ENCODE results near the gene KLHL10. TPM values are rescaled to one million over a fixed set of nuclear protein-coding genes. Genes with fewer than 3 reads are reported as not detected.

The KLHL10 gene
- total RNA-seq, 2 experiments from 2014 or later, result not detected

DNA sequence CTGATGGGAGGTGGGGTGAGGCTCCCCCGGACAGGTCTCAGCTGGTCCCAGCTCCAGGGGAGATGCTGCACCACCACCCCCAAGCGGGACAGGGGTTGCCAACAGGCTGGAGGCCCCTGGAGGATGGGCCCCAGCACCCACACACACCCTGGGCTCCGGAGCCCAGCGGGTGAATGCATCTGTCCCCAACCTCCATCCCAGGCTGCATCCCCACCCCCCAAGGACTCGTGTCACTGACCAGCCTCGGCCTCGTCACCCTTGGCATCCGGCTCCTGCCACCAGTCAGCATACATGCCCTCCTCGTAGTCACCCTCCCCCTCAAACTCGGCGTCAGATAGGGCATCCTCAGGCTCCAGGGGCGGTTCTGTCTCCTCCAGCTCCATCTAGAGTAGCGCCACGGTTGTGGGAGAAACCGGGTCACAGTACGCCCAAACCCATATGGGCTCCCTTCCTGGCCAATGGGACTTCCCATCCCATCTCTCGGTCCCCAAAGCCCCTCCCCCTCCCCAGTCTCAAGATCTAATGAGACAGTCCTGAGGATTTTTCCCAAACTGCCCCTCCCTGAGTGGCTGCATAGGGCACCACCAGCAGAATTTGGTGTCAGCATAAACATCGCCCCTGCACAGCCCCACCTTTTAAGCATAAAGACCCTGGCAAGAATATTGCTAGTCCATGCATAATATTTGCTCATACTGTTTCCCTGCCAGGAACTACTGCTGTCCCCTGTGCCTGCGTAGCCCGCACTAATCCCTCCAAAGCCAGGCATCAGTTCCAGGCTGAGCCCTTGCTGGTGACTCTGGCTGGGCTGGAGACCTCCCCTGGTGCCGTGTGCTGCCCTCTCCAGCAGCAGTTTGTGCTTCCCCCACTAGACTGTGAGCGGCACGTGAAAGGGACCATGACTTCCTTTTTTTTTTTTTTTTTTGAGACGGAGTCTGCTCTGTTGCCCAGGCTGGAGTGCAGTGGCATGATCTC lies 34.3 kb upstream of the KLHL10 start:
- Histone ChIP-seq H2AFZ (ENCODE audit: low read length) (peak overlapping the region; percentile 32; the same call in 1 of the 2 replicates), H3K27ac (ENCODE audit: low read depth, low read length, poor library complexity, severe bottlenecking) (no peak overlapping the region), H4K20me1 (ENCODE audit: insufficient read depth, low read length) (no peaks in the 10 kb centered on the region), H3K4me3 (ENCODE audit: low read depth, low read length, poor library complexity, severe bottlenecking) (no peak overlapping the region), H3K36me3 (ENCODE audit: insufficient read depth, low read length) (no peaks in the 10 kb centered on the region), H3K4me2 (ENCODE audit: low read length) (peak overlapping the region; percentile 40), H3K4me1 (ENCODE audit: insufficient read depth, low read length, poor library complexity, severe bottlenecking) (peaks cover 28% of the 10 kb centered on the region), H3K9me3 (ENCODE audit: low read length) (no peaks in the 10 kb centered on the region), H3K9me2 (ENCODE audit: insufficient read depth, low read length) (no peaks in the 10 kb centered on the region), H3K79me2 (ENCODE audit: insufficient read depth, low read depth, low read length) (no peaks in the 10 kb centered on the region)
- POLR2A ChIA-PET, result interaction anchor here (0.6 to 0.7 kb wide), 2 partner anchors 19 to 83 kb away, joined by 3 read pairs; no protein-coding TSS in a partner anchor
- intact Hi-C loops (cut with micrococcal nuclease; ENCODE audit: unreplicated experiment), result no loop called here
- TF ChIP-seq, protein P1, sequence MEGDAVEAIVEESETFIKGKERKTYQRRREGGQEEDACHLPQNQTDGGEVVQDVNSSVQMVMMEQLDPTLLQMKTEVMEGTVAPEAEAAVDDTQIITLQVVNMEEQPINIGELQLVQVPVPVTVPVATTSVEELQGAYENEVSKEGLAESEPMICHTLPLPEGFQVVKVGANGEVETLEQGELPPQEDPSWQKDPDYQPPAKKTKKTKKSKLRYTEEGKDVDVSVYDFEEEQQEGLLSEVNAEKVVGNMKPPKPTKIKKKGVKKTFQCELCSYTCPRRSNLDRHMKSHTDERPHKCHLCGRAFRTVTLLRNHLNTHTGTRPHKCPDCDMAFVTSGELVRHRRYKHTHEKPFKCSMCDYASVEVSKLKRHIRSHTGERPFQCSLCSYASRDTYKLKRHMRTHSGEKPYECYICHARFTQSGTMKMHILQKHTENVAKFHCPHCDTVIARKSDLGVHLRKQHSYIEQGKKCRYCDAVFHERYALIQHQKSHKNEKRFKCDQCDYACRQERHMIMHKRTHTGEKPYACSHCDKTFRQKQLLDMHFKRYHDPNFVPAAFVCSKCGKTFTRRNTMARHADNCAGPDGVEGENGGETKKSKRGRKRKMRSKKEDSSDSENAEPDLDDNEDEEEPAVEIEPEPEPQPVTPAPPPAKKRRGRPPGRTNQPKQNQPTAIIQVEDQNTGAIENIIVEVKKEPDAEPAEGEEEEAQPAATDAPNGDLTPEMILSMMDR (conservative IDR thresholded peaks at IDR 0.05; ENCODE audit: low read length), result no peak
- no peak for TF ChIP-seq EZH2phosphoT487 (IDR thresholded peaks at IDR 0.05; ENCODE audit: borderline replicate concordance, low read depth, low read length)
- BruUV-seq (replicated peaks), result no TSS peak
- CTCF ChIA-PET (ENCODE audit: unreplicated experiment), result no interaction called here
- DNase-seq (ENCODE audit: low spot score), result peak; percentile 56

DNA sequence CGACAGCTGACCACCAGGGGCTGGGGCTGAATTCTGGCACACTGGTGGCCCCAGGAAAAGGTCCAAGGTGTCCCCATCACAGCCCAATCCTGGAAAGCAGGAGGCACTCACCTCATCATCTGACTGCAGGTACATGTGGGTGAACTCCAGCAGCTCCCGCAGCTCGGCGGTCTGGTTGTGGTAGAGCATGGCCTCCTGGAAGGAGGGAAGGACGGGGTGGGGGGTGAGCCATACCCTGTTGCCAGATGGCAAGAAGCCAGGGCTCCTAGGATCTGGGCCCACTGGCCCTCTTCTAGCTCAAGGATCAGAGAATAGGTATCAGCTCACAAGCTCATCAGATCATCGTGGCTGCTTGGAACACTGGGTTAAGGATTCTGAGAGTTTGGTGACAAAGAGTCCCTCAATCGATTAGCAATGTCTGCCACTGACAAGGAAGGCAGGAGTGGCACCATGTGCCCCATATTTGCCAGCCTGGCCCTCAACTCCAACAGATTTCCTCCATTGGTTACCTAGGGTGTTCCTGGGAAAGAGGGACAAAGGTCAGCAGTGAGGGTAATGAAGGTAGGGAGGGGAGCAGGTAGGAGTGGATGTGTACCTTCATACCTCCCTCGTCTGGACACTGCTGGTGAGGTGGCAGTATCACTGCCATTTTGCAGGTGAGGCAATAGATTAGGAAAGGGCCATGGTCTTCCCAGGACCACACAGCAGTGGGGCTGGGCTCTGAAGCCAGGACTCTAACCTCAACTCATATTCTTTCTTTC lies 30.8 kb upstream of the KLHL10 start:
- intact Hi-C loops (cut with micrococcal nuclease; ENCODE audit: unreplicated experiment), result no loop called here
- DNase-seq (ENCODE audit: low spot score), result no peak
- POLR2A ChIA-PET, result no interaction called here
- Histone ChIP-seq H3K9me2 (ENCODE audit: insufficient read depth, low read length) (no peaks in the 10 kb centered on the region), H3K4me1 (ENCODE audit: insufficient read depth, low read length, poor library complexity, severe bottlenecking) (peaks cover 12% of the 10 kb centered on the region), H3K36me3 (ENCODE audit: insufficient read depth, low read length) (no peaks in the 10 kb centered on the region), H3K79me2 (ENCODE audit: insufficient read depth, low read depth, low read length) (no peaks in the 10 kb centered on the region), H3K27ac (ENCODE audit: low read depth, low read length, poor library complexity, severe bottlenecking) (no peak overlapping the region), H3K4me2 (ENCODE audit: low read length) (no peak overlapping the region), H3K4me3 (ENCODE audit: low read depth, low read length, poor library complexity, severe bottlenecking) (no peak overlapping the region), H2AFZ (ENCODE audit: low read length) (no peak overlapping the region), H4K20me1 (ENCODE audit: insufficient read depth, low read length) (no peaks in the 10 kb centered on the region), H3K9me3 (ENCODE audit: low read length) (no peaks in the 10 kb centered on the region)
- BruUV-seq (replicated peaks), result no TSS peak
- CTCF ChIA-PET (ENCODE audit: unreplicated experiment), result no interaction called here
- TF ChIP-seq, protein P1 (conservative IDR thresholded peaks at IDR 0.05; ENCODE audit: low read length), result no peak
- no peak for TF ChIP-seq EZH2phosphoT487 (IDR thresholded peaks at IDR 0.05; ENCODE audit: borderline replicate concordance, low read depth, low read length)
